ENCODE data around the gene TBL1X.

TBL1X gene

GRCh38 chrX:9638871-9639270 is 174.0 kb downstream of the TBL1X start:
- no peak for DNase-seq

- DNase-seq: no peak
Measured at GRCh38 chrX:9642270-9642995, 177.6 kb downstream of the TBL1X start.

GRCh38 chrX:9643807-9644206 is 178.9 kb downstream of the TBL1X start:
- no peak for DNase-seq

GRCh38 chrX:9644335-9644734 is 179.5 kb downstream of the TBL1X start:
- DNase-seq: peak; percentile 14

- peak; percentile 30 for DNase-seq
Measured at GRCh38 chrX:9646471-9647224, 181.8 kb downstream of the TBL1X start.

- no peak for DNase-seq
Measured at GRCh38 chrX:9647431-9647830, 182.6 kb downstream of the TBL1X start.

- no peak for DNase-seq
Measured at GRCh38 chrX:9650091-9650490, 185.2 kb downstream of the TBL1X start.

- DNase-seq: no peak
Measured at GRCh38 chrX:9651737-9652136, 186.9 kb downstream of the TBL1X start.

GRCh38 chrX:9654929-9655328 is 190.1 kb downstream of the TBL1X start:
- DNase-seq: no peak

GRCh38 chrX:9656277-9656676 is 191.4 kb downstream of the TBL1X start:
- DNase-seq: no peak

- no peak for DNase-seq
Measured at GRCh38 chrX:9656871-9657270, 192.0 kb downstream of the TBL1X start.

GRCh38 chrX:9657590-9658256 is 192.9 kb downstream of the TBL1X start:
- DNase-seq: no peak

GRCh38 chrX:9658409-9658808 is 193.6 kb downstream of the TBL1X start:
- DNase-seq: no peak

- DNase-seq: no peak
Measured at GRCh38 chrX:9659571-9660195, 194.8 kb downstream of the TBL1X start.

- DNase-seq: no peak
Measured at GRCh38 chrX:9662148-9662547, 197.3 kb downstream of the TBL1X start.

- no peak for DNase-seq
Measured at GRCh38 chrX:9663216-9663615, 198.4 kb downstream of the TBL1X start.

GRCh38 chrX:9664224-9664623 is 199.4 kb downstream of the TBL1X start:
- DNase-seq: no peak

GRCh38 chrX:9665113-9665512 is 200.3 kb downstream of the TBL1X start:
- DNase-seq: no peak

GRCh38 chrX:9668537-9668936 is 203.7 kb downstream of the TBL1X start:
- no peak for DNase-seq

- no peak for DNase-seq
Measured at GRCh38 chrX:9670136-9670814, 205.4 kb downstream of the TBL1X start.

- no peak for DNase-seq
Measured at GRCh38 chrX:9671998-9672397, 207.1 kb downstream of the TBL1X start.

- no peak for DNase-seq
Measured at GRCh38 chrX:9676306-9676705, 211.4 kb downstream of the TBL1X start.

- no peak for DNase-seq
Measured at GRCh38 chrX:9676738-9677097, 211.9 kb downstream of the TBL1X start.

All from NCI-H1105 treated with DMSO at 0.1 percent for 48 hours (cell line).